Common myeloid progenitor, CD34-positive (primary cell): Measurements from ENCODE around the gene PROX1.

Experiments used
- CTCF ChIA-PET: fragments of 350-600 bp; sonication (Branson Sonifier 250); formaldehyde crosslinking; loops from one replicate; lab custom pipeline; 2021; ENCODE audit warnings: antibody characterized with exemption; lab: Charles Lee
- POLR2A ChIA-PET: fragments of 350-600 bp; sonication (Branson Sonifier 250); formaldehyde crosslinking; loops from one replicate; lab custom pipeline; 2021; ENCODE audit warnings: antibody characterized with exemption; lab: Charles Lee
- DNase-seq, 3 donors: peaks; one replicate each; pipeline versions ENCODE4 v3.0.0 to v3.0.0-alpha.2; 2013
- H3K27ac ChIP-seq, 2 experiments: 1 replicate in 1 of 2; 2 replicates in 1 of 2; pipeline ENCODE4 v1.7.0; 2013; ENCODE audit warnings: inconsistent platforms in 2 of 2, low read length in 2 of 2, mild to moderate bottlenecking in 2 of 2, low read depth in 1 of 2, moderate library complexity in 1 of 2; ENCODE audit not compliant: severe bottlenecking in 2 of 2, insufficient read depth in 1 of 2, poor library complexity in 1 of 2
- H3K27me3 ChIP-seq, 5 experiments: replicated peaks in 2 of 5; 1 replicate in 3 of 5; 2 replicates in 2 of 5; pipeline versions ENCODE4 v1.6.1 to v1.7.0; 2013; ENCODE audit warnings: low read length in 4 of 5, mild to moderate bottlenecking in 2 of 5, moderate library complexity in 2 of 5, inconsistent platforms in 1 of 5; ENCODE audit not compliant: insufficient read depth in 5 of 5, control insufficient read depth in 4 of 5
- H3K36me3 ChIP-seq, 4 experiments: 1 replicate in 2 of 4; 2 replicates in 2 of 4; pipeline versions ENCODE4 v1.6.1 to v1.7.0; 2013; ENCODE audit warnings: low read length in 3 of 4, control low read depth in 1 of 4, mild to moderate bottlenecking in 1 of 4; ENCODE audit not compliant: control insufficient read depth in 4 of 4, insufficient read depth in 4 of 4
- H3K4me1 ChIP-seq, 4 experiments: 1 replicate in 3 of 4; 2 replicates in 1 of 4; pipeline versions ENCODE4 v1.6.1 to v1.7.1; 2013; ENCODE audit warnings: low read length in 3 of 4, mild to moderate bottlenecking in 3 of 4, control low read depth in 1 of 4, inconsistent platforms in 1 of 4, moderate library complexity in 1 of 4; ENCODE audit not compliant: control insufficient read depth in 4 of 4, insufficient read depth in 4 of 4; ENCODE audit errors: control extremely low read depth in 1 of 4
- H3K4me3 ChIP-seq, 7 experiments: 1 replicate in 4 of 7; 2 replicates in 3 of 7; pipeline versions ENCODE4 v1.5.1 to v1.7.0; 2013; ENCODE audit warnings: mild to moderate bottlenecking in 7 of 7, low read length in 6 of 7, moderate library complexity in 6 of 7, inconsistent platforms in 2 of 7, low read depth in 2 of 7, control low read depth in 1 of 7; ENCODE audit not compliant: insufficient read depth in 4 of 7, control insufficient read depth in 1 of 7; ENCODE audit errors: extremely low read depth in 1 of 7
- H3K9me3 ChIP-seq, 5 experiments: 1 replicate in 4 of 5; 2 replicates in 1 of 5; pipeline versions ENCODE4 v1.6.1 to v1.7.1; 2013; ENCODE audit warnings: low read length in 4 of 5, mild to moderate bottlenecking in 2 of 5, inconsistent platforms in 1 of 5, low read depth in 1 of 5, moderate library complexity in 1 of 5; ENCODE audit not compliant: control insufficient read depth in 4 of 5, insufficient read depth in 2 of 5; ENCODE audit errors: control extremely low read depth in 1 of 5
- WGBS: methylation state at CpG from one replicate; pipeline ENCODE4 v1.1.5; 2013; ENCODE audit not compliant: insufficient coverage; 5-methylcytosine and 5-hydroxymethylcytosine counted together

The PROX1 gene

GRCh38 chr1:214067853-214068703 lies 80.3 kb downstream of the PROX1 start:
- Histone ChIP-seq H3K4me1 (no peaks in the 10 kb centered on the region), H3K36me3 (no peaks in the 10 kb centered on the region), H3K9me3 (no peaks in the 10 kb centered on the region), H3K27ac (no peak overlapping the region), H3K4me3 (no peak overlapping the region), H3K27me3 (peaks cover 0 to 2% (median 0%) of the 10 kb centered on the region in 5 experiments)
- ChIA-PET CTCF (no interaction called here), POLR2A (interaction anchor here (0.6 kb wide), 1 partner anchor 143 kb away, joined by 3 read pairs; no protein-coding TSS in a partner anchor)
- 97% methylated on average over 10 of the region's 11 CpGs for WGBS
- no peak for DNase-seq

GRCh38 chr1:214068979-214069378 lies 81.2 kb downstream of the PROX1 start:
- no peak overlapping the region for H3K27ac ChIP-seq
- WGBS = no CpG with 5 or more reads among the region's 1 CpG
- H3K9me3 ChIP-seq = no peaks in the 10 kb centered on the region
- peaks cover 0 to 2% (median 0%) of the 10 kb centered on the region in 5 experiments for H3K27me3 ChIP-seq
- H3K36me3 ChIP-seq = no peaks in the 10 kb centered on the region
- POLR2A ChIA-PET = no interaction called here
- H3K4me3 ChIP-seq = no peak overlapping the region
- DNase-seq = no peak
- no peaks in the 10 kb centered on the region for H3K4me1 ChIP-seq
- CTCF ChIA-PET = no interaction called here

- 100% methylated on average over 1 of the region's 1 CpG for WGBS
- no peak for DNase-seq
- H3K4me3 ChIP-seq = no peak overlapping the region
- ChIA-PET CTCF (no interaction called here), POLR2A (no interaction called here)
- no peak overlapping the region for H3K27ac ChIP-seq
- H3K9me3 ChIP-seq = no peaks in the 10 kb centered on the region
- H3K4me1 ChIP-seq = no peaks in the 10 kb centered on the region
- H3K36me3 ChIP-seq = no peaks in the 10 kb centered on the region
- peaks cover 0 to 2% (median 0%) of the 10 kb centered on the region in 5 experiments for H3K27me3 ChIP-seq
Observed at GRCh38 chr1:214071469-214071868, 83.7 kb downstream of the PROX1 start.

GRCh38 chr1:214072426-214073157 lies 84.8 kb downstream of the PROX1 start:
- Histone ChIP-seq H3K9me3 (no peaks in the 10 kb centered on the region), H3K4me1 (no peaks in the 10 kb centered on the region), H3K27me3 (peaks cover 0 to 2% (median 0%) of the 10 kb centered on the region in 5 experiments), H3K4me3 (no peak overlapping the region), H3K27ac (no peak overlapping the region), H3K36me3 (no peaks in the 10 kb centered on the region)
- WGBS = 89% methylated on average over 9 of the region's 10 CpGs
- ChIA-PET CTCF (no interaction called here), POLR2A (no interaction called here)
- no peak for DNase-seq

GRCh38 chr1:214074477-214074876 lies 86.7 kb downstream of the PROX1 start:
- DNase-seq = no peak
- ChIA-PET POLR2A (no interaction called here), CTCF (no interaction called here)
- H3K27ac ChIP-seq = no peak overlapping the region
- H3K27me3 ChIP-seq = peaks cover 0 to 2% (median 0%) of the 10 kb centered on the region in 5 experiments
- H3K4me3 ChIP-seq = no peak overlapping the region
- H3K36me3 ChIP-seq = no peaks in the 10 kb centered on the region
- 89% methylated on average over 1 of the region's 1 CpG for WGBS
- H3K4me1 ChIP-seq = no peaks in the 10 kb centered on the region
- H3K9me3 ChIP-seq = no peaks in the 10 kb centered on the region

- Histone ChIP-seq H3K4me1 (no peaks in the 10 kb centered on the region), H3K27ac (no peak overlapping the region), H3K4me3 (no peak overlapping the region), H3K36me3 (no peaks in the 10 kb centered on the region), H3K27me3 (peaks cover 0 to 2% (median 0%) of the 10 kb centered on the region in 5 experiments), H3K9me3 (no peaks in the 10 kb centered on the region)
- CTCF ChIA-PET = no interaction called here
- no peak for DNase-seq
- POLR2A ChIA-PET = no interaction called here
- WGBS = 84% methylated on average over 5 of the region's 5 CpGs
Observed at GRCh38 chr1:214075305-214075998, 87.7 kb downstream of the PROX1 start.
